Natural killer cell (primary cell): ENCODE results near the gene ABCG4. TPM values are rescaled to one million over a fixed set of nuclear protein-coding genes. Genes with fewer than 3 reads are reported as not detected.

Source experiments
- ATAC-seq, 3 donors: fragments of 150-1000 bp in 2 of 3; fragments of 200-7000 bp in 1 of 3; cut with Tn5 transposase; 1 replicate in 1 of 3; 2 replicates in 2 of 3; pipeline ENCODE4 v1.10.0; 2021; ENCODE audit warnings: mild to moderate bottlenecking in 2 of 3, moderate library complexity in 2 of 3
- DNase-seq, 2 donors: peaks; one replicate each; pipeline versions ENCODE4 v3.0.0 to v3.0.0-alpha.2; 2013 to 2021; ENCODE audit warnings: mixed read lengths in 1 of 2
- H3K27ac ChIP-seq: one replicate; pipeline ENCODE4 v1.5.1; 2013; ENCODE audit warnings: mild to moderate bottlenecking, low read length
- H3K27me3 ChIP-seq: one replicate; pipeline ENCODE4 v1.6.1; 2013; ENCODE audit warnings: low read length; ENCODE audit not compliant: control insufficient read depth, insufficient read depth
- H3K36me3 ChIP-seq: one replicate; pipeline ENCODE4 v1.6.1; 2013; ENCODE audit warnings: low read length; ENCODE audit not compliant: control insufficient read depth, insufficient read depth
- H3K4me1 ChIP-seq: one replicate; pipeline ENCODE4 v1.6.1; 2013; ENCODE audit warnings: low read length; ENCODE audit not compliant: control insufficient read depth, insufficient read depth
- H3K4me3 ChIP-seq: one replicate; pipeline ENCODE4 v1.5.1; 2013; ENCODE audit warnings: low read length
- H3K9me3 ChIP-seq: one replicate; pipeline ENCODE4 v1.6.1; 2013; ENCODE audit warnings: low read length; ENCODE audit not compliant: control insufficient read depth, insufficient read depth
- H3K27ac Mint-ChIP-seq, 2 donors: one replicate each; pipeline ENCODE4 v1.8.0; 2022; ENCODE audit warnings: mild to moderate bottlenecking in 2 of 2, mixed read lengths in 2 of 2, moderate library complexity in 1 of 2
- H3K27me3 Mint-ChIP-seq, 2 donors: one replicate each; pipeline ENCODE4 v1.8.0; 2022; ENCODE audit warnings: low read depth in 2 of 2, mixed read lengths in 2 of 2
- H3K36me3 Mint-ChIP-seq: one replicate; pipeline ENCODE4 v1.8.0; 2022; ENCODE audit warnings: mixed read lengths
- H3K4me1 Mint-ChIP-seq, 2 donors: one replicate each; pipeline ENCODE4 v1.8.0; 2022; ENCODE audit warnings: mixed read lengths in 2 of 2
- H3K4me3 Mint-ChIP-seq: one replicate; pipeline ENCODE4 v1.8.0; 2022; ENCODE audit warnings: mild to moderate bottlenecking, moderate library complexity, mixed read lengths
- H3K9me3 Mint-ChIP-seq, 2 donors: one replicate each; pipeline ENCODE4 v1.8.0; 2022; ENCODE audit warnings: mixed read lengths in 2 of 2
- CTCF ChIP-seq: fragments of 200-600 bp; IDR thresholded peaks from one replicate; pipeline ENCODE4 v1.8.0; 2022; ENCODE audit warnings: antibody characterized with exemption
- WGBS: methylation state at CpG from one replicate; pipeline ENCODE4 v1.1.7; 2013; ENCODE audit warnings: missing lambda C conversion rate; ENCODE audit not compliant: insufficient coverage; 5-methylcytosine and 5-hydroxymethylcytosine counted together
- intact Hi-C: fragments of 100-400 bp; cut with micrococcal nuclease; formaldehyde crosslinking; loops from one replicate; pipeline ENCODE4 v1.14.2; 2022
- total RNA-seq, 4 donors: library from RNA; stranded (reverse); fragments of 120-200 nt in 1 of 4; gene quantifications; one replicate each; pipeline versions ENCODE4 v1.2.3 to v1.2.4, GENCODE V29; 2013 to 2022

The ABCG4 gene
- total RNA-seq, 3 donors from 2014 or later (not counting 1 experiment from before 2014, with no cell fraction given), result 0.09 TPM; not detected in 2

DNA sequence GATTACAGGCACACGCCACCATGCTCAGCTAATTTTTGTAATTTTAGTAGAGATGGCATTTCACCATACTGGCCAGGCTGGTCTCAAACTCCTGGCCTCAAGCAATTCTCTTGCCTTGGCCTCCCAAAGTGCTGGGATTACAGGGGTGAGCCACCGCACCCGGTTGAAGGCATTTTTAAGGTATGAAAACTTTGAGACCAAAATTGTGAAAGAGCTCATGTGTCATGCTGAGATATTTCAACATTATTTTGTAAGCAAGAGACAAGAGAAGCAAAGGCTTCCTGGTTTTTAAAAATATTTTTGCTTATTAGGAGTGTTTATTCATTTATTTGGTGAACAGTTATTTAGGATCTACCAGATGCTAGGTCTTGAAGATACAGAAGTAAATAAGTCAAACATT, 43.3 kb downstream of the ABCG4 start:
- Histone ChIP-seq H3K36me3 (no peaks in the 10 kb centered on the region), H3K27me3 (no peaks in the 10 kb centered on the region), H3K27ac (no peak overlapping the region), H3K4me3 (no peak overlapping the region), H3K4me1 (no peaks in the 10 kb centered on the region), H3K9me3 (no peaks in the 10 kb centered on the region)
- Mint-ChIP-seq H3K4me3 (no peak overlapping the region), H3K4me1 (peaks cover 0 to 9% of the 10 kb centered on the region in 2 donors), H3K36me3 (no peaks in the 10 kb centered on the region), H3K27ac (no peak overlapping the region), H3K27me3 (peaks cover 7 to 8% of the 10 kb centered on the region in 2 donors), H3K9me3 (no peaks in the 10 kb centered on the region)
- DNase-seq (no peak), ATAC-seq (no peak)
- WGBS, result 93% methylated on average over 3 of the region's 3 CpGs
- intact Hi-C loops, result loop anchor here (10.0 kb wide), 1 partner anchor 137 kb away; the partner anchor contains the start of gene HYOU1
- no peak for TF ChIP-seq CTCF

DNA sequence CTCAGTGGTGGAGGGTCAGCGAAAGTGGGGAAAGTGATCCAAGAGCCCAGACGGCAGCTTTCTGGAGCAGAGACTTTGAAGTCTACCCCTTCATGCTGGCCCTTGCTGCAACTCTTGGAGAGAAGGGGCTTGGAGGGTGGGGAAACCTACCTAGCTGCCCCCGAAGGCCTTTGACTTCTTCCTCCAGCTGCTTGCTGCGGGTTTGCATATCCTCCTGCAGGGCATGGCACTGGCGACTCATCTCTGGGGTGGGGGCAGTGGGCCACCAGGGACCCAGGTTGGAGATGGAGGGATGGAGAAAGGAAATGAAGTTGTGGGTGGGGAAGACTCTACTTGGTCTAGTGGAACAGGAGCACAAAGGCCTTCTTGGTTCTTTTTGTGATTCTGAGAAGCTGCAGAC, 44.1 kb downstream of the ABCG4 start:
- no peak for TF ChIP-seq CTCF
- peaks cover 0 to 9% of the 10 kb centered on the region in 2 donors for H3K4me1 Mint-ChIP-seq
- H3K36me3 Mint-ChIP-seq, result no peaks in the 10 kb centered on the region
- H3K27me3 ChIP-seq, result no peaks in the 10 kb centered on the region
- ATAC-seq, result no peak
- no peaks in the 10 kb centered on the region for H3K4me1 ChIP-seq
- no peak overlapping the region for H3K27ac ChIP-seq
- no peak overlapping the region for H3K4me3 ChIP-seq
- H3K27ac Mint-ChIP-seq, result no peak overlapping the region
- 86% methylated on average over 5 of the region's 5 CpGs for WGBS
- peaks cover 7 to 8% of the 10 kb centered on the region in 2 donors for H3K27me3 Mint-ChIP-seq
- H3K9me3 Mint-ChIP-seq, result no peaks in the 10 kb centered on the region
- no peak for DNase-seq
- H3K9me3 ChIP-seq, result no peaks in the 10 kb centered on the region
- no peak overlapping the region for H3K4me3 Mint-ChIP-seq
- intact Hi-C loops, result loop anchor here (10.0 kb wide), 1 partner anchor 138 kb away; the partner anchor contains the start of gene HYOU1
- no peaks in the 10 kb centered on the region for H3K36me3 ChIP-seq

DNA sequence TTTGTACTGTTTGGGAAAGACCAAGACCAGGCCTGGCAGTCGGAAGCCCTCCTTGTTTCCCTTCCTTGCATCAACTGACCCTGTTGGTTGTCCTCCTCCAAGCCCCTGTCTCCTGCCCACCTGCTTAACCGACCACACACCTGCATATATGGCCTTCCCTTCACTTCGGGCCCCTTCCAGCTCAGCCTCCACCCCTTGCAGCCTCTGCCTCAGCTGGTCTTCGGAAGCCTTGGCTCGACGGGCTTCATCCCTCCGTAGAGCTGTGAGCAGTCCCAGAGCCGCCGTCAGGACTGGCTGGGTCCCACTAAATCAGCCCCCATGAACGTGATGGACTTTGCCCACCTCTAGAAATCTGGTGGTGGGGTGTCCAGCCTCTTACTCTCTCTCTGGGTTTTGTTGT, 44.8 kb downstream of the ABCG4 start:
- Histone ChIP-seq H3K27me3 (no peaks in the 10 kb centered on the region), H3K4me3 (no peak overlapping the region), H3K36me3 (no peaks in the 10 kb centered on the region), H3K27ac (no peak overlapping the region), H3K4me1 (no peaks in the 10 kb centered on the region), H3K9me3 (no peaks in the 10 kb centered on the region)
- no peaks in the 10 kb centered on the region for H3K9me3 Mint-ChIP-seq
- no peak overlapping the region for H3K4me3 Mint-ChIP-seq
- no peak for TF ChIP-seq CTCF
- DNase-seq (no peak), ATAC-seq (no peak)
- peaks cover 0 to 9% of the 10 kb centered on the region in 2 donors for H3K4me1 Mint-ChIP-seq
- intact Hi-C loops, result loop anchor here (10.0 kb wide), 1 partner anchor 139 kb away; the partner anchor contains the start of gene HYOU1
- H3K36me3 Mint-ChIP-seq, result no peaks in the 10 kb centered on the region
- peaks cover 7 to 8% of the 10 kb centered on the region in 2 donors for H3K27me3 Mint-ChIP-seq
- WGBS, result 82% methylated on average over 10 of the region's 10 CpGs
- no peak overlapping the region for H3K27ac Mint-ChIP-seq
